Spleen (tissue), 7 donors: Measurements from ENCODE around the gene CHRM1.

Experiments used
- CTCF ChIP-seq, 11 experiments: fragments of 200-600 bp in 7 of 11; fragments of 450-650 bp in 4 of 11; sonication (generic) in 4 of 11; IDR thresholded peaks in 8 of 11; conservative IDR thresholded peaks in 3 of 11; 1 replicate in 7 of 11; 2 replicates in 4 of 11; pipeline versions ENCODE4 v1.4.0 to v1.8.0; 2016 to 2021; ENCODE audit warnings: antibody characterized with exemption in 11 of 11, inconsistent platforms in 4 of 11, mild to moderate bottlenecking in 1 of 11
- POLR2A ChIP-seq, 3 donors: fragments of 450-650 bp; IDR thresholded peaks; one replicate each; pipeline ENCODE4 v1.5.1; 2017; ENCODE audit warnings: antibody characterized with exemption in 3 of 3, mild to moderate bottlenecking in 1 of 3
- donor health status: DM: no; HTN: no; CAD: no; lungs with moderate emphysema.
- donor health status: DM: no; HTN: no; CAD: no.
- donor health status: DM: no; HTN: no; CAD: no.

DNA sequence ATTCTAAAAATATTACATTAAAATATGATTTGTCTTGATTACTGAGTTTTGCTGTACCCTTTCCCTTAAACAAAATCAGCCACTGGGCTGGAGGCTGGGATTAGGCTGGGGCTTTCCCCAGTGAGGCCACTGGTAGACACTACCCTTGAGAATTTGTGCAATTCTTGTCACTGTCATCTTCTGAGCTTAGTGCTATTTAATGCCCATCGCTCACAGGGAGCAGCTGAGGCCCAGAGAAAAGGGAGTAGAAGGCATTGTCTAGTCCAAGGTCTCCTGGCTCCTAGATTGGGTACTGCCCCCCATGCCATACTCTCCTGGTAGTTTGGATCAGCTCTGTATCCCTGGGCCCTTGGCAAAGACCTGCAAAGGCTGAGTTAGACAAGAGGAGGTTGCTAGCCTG, 6.7 kb downstream of the CHRM1 start:
- TF ChIP-seq POLR2A (IDR thresholded peaks at IDR 0.05) (no peak), CTCF (IDR thresholded peaks at IDR 0.05 in 8 of 11, conservative IDR thresholded peaks at IDR 0.05 in 3 of 11) (no peak)
